ENCODE results near the gene MAF.

DNA sequence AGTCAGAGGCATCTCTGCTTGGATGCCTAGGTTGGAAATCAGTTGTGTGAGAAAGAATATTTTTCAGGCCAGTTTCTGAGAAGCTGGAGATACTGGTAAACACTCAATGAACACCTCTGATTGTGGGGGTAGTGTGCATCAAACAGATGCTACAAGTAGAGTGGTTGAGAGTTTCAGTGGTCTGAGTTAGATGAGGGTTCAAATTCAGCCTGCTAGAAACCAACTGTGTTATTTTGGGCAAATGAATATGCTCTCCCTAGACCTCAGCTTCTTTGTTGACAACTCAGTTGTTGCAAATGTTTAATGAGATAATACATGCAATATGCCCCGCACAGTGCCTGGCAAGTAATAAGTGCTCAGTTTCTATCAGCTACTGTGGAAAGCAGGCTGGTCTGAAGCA lies 25.2 kb upstream of the MAF start:
- TF ChIP-seq, protein P1, sequence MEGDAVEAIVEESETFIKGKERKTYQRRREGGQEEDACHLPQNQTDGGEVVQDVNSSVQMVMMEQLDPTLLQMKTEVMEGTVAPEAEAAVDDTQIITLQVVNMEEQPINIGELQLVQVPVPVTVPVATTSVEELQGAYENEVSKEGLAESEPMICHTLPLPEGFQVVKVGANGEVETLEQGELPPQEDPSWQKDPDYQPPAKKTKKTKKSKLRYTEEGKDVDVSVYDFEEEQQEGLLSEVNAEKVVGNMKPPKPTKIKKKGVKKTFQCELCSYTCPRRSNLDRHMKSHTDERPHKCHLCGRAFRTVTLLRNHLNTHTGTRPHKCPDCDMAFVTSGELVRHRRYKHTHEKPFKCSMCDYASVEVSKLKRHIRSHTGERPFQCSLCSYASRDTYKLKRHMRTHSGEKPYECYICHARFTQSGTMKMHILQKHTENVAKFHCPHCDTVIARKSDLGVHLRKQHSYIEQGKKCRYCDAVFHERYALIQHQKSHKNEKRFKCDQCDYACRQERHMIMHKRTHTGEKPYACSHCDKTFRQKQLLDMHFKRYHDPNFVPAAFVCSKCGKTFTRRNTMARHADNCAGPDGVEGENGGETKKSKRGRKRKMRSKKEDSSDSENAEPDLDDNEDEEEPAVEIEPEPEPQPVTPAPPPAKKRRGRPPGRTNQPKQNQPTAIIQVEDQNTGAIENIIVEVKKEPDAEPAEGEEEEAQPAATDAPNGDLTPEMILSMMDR (optimal IDR thresholded peaks at IDR 0.05 in 1 of 3, IDR thresholded peaks at IDR 0.05 in 1 of 3, conservative IDR thresholded peaks at IDR 0.05 in 1 of 3; ENCODE audit: extremely low read depth in 1 of 3, insufficient read depth in 2 of 3, low read length in 3 of 3): no peak
- TF ChIP-seq EZH2 (IDR thresholded peaks at IDR 0.05; ENCODE audit: low read length): no peak
